ENCODE results near the gene AQP2.

DNA sequence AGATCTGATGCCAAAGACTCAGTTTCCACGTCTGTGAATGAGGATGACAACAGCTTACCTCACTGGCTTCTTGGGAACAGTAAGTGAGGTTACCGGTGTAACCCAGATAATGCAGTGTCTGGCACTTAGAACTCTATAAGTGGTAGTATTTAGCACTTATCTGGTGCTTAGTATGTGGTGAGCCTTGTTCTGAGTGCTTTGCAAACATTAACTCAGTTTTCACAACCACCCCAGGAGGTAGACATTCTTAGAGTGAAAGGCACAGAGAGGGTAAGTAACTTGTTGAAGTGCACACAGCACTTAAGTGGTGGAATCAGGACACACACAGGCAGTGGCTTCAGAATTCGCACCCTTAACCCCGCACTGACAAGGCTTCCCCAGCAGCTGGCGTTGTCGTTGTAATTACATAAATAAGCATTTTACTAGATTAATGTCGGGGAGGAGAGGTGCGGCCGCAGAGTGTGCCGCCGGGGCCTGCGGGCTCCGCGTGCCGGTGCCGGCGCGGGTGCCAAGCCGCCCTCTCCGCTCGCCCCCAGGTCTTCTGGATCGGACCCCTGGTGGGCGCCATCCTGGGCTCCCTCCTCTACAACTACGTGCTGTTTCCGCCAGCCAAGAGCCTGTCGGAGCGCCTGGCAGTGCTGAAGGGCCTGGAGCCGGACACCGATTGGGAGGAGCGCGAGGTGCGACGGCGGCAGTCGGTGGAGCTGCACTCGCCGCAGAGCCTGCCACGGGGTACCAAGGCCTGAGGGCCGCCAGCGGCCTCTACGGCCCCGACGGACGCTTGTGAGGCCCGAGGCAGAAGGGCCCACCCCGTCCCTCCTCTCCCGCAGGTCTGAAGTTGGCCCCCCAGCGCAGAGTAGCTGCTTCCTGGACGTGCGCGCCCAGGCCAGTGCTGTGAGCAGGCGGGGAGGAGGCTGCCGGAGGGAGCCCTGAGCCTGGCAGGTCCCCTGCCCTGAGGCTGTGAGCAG lies 4.6 kb downstream of the AQP2 start:
- no peak for TF ChIP-seq ZFP91 (CRISPR knock-in tag; IDR thresholded peaks at IDR 0.05; ENCODE audit: borderline replicate concordance)
- no peak for TF ChIP-seq CTCF (CRISPR knock-in tag; IDR thresholded peaks at IDR 0.05)
- TF ChIP-seq, protein P1, sequence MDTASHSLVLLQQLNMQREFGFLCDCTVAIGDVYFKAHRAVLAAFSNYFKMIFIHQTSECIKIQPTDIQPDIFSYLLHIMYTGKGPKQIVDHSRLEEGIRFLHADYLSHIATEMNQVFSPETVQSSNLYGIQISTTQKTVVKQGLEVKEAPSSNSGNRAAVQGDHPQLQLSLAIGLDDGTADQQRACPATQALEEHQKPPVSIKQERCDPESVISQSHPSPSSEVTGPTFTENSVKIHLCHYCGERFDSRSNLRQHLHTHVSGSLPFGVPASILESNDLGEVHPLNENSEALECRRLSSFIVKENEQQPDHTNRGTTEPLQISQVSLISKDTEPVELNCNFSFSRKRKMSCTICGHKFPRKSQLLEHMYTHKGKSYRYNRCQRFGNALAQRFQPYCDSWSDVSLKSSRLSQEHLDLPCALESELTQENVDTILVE (CRISPR knock-in tag; IDR thresholded peaks at IDR 0.05), result no peak
- TF ChIP-seq RXRA (CRISPR knock-in tag; IDR thresholded peaks at IDR 0.05), result no peak
- TF ChIP-seq ZNF660 (CRISPR knock-in tag; IDR thresholded peaks at IDR 0.05; ENCODE audit: borderline replicate concordance, low read depth), result no peak
- TF ChIP-seq ZNF589 (CRISPR knock-in tag; conservative IDR thresholded peaks at IDR 0.05), result no peak
- no peak for TF ChIP-seq ZNF629 (CRISPR knock-in tag; conservative IDR thresholded peaks at IDR 0.05)
- no peak for TF ChIP-seq TCF7 (IDR thresholded peaks at IDR 0.05; ENCODE audit: low read depth)
- no peak for TF ChIP-seq GABPA (IDR thresholded peaks at IDR 0.05; ENCODE audit: low read depth, low read length)
- no peak for TF ChIP-seq GABPA (CRISPR knock-in tag; IDR thresholded peaks at IDR 0.05; ENCODE audit: low read depth)
- no peak for TF ChIP-seq SP1 (IDR thresholded peaks at IDR 0.05)
- no peak for TF ChIP-seq SP1 (CRISPR knock-in tag; IDR thresholded peaks at IDR 0.05)
- TF ChIP-seq TBP (CRISPR knock-in tag; IDR thresholded peaks at IDR 0.05), result no peak

Measured in HepG2 (cell line).